ENCODE results near the gene GBX2. TPM values are rescaled to one million over a fixed set of nuclear protein-coding genes. Genes with fewer than 3 reads are reported as not detected.
A peak's percentile ranks its signal among the peaks of the same experiment; 100 is the strongest.

Gene GBX2
- total and polyA plus RNA-seq, 2 experiments from 2014 or later = 0.99 to 1.3 TPM

DNA sequence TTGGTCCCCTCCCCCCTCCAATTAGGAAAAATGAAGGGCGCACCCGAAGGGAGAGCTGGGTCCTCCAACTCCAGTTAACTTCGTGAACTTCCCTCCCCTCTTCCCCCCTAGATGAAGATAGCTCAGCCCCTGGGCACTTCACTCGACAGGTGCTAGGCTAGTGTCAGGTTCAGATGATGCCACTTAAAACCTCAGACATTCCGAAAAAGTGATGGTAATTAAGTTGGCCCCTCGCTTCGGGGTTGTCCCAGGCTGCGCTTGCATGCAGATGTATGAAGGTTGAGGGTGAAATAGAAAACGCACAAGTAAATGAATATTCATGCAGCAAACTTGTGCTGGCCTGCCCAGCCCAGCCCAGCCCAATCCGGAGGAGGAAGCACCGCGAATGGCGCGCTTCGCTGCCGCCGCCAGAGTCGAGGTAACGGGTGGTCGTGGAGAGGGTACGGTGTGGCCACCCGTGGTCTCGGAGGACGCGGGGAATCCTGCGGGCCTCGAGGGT, 3.0 kb upstream of the GBX2 start:
- ATAC-seq (no peak), DNase-seq (ENCODE audit: low spot score) (peak; percentile 74)
- Histone ChIP-seq H3K4me2 (peak overlapping the region; percentile 73), H3K9me2 (ENCODE audit: insufficient read depth) (no peaks in the 10 kb centered on the region), H3K27me3 (ENCODE audit: insufficient read depth) (peaks cover 100% of the 10 kb centered on the region), H4K20me1 (replicated peaks; ENCODE audit: insufficient read depth) (peaks cover 17% of the 10 kb centered on the region), H2AFZ (no peak overlapping the region), H3K36me3 (ENCODE audit: insufficient read depth) (no peaks in the 10 kb centered on the region), H3K4me3 (peak overlapping the region; percentile 69), H3K79me2 (replicated peaks; ENCODE audit: insufficient read depth) (no peaks in the 10 kb centered on the region), H3F3A (replicated peaks; ENCODE audit: low read depth) (peaks cover 39% of the 10 kb centered on the region), H3K4me1 (ENCODE audit: insufficient read depth) (peaks cover 74% of the 10 kb centered on the region), H3K27ac (ENCODE audit: low read depth) (no peak overlapping the region)
- Mint-ChIP-seq H3K27ac (no peak overlapping the region), H3K4me3 (peak overlapping the region; percentile 61), H3K9me3 (peaks cover 2% of the 10 kb centered on the region; the same call in 1 of the 3 replicates), H3K4me1 (peaks cover 66% of the 10 kb centered on the region), H3K36me3 (ENCODE audit: low read depth) (peaks cover 2% of the 10 kb centered on the region; the same call in 1 of the 3 replicates), H3K27me3 (ENCODE audit: insufficient read depth, low read depth, poor library complexity) (peaks cover 91% of the 10 kb centered on the region)
- TF ChIP-seq EZH2 (IDR thresholded peaks at IDR 0.05; ENCODE audit: low read depth, unreplicated experiment) (peak; percentile 4), ZNF114 (CRISPR knock-in tag; IDR thresholded peaks at IDR 0.05) (no peak), ZNF462 (CRISPR knock-in tag; IDR thresholded peaks at IDR 0.05) (no peak)

GRCh38 chr2:236170590-236171165, 2.5 kb upstream of the GBX2 start:
- Mint-ChIP-seq H3K4me3 (peak overlapping the region; percentile 61), H3K9me3 (peaks cover 2% of the 10 kb centered on the region; the same call in 1 of the 3 replicates), H3K36me3 (ENCODE audit: low read depth) (peaks cover 7% of the 10 kb centered on the region; the same call in 2 of the 3 replicates), H3K4me1 (peaks cover 63% of the 10 kb centered on the region), H3K27me3 (ENCODE audit: insufficient read depth, low read depth, poor library complexity) (peaks cover 91% of the 10 kb centered on the region), H3K27ac (no peak overlapping the region)
- no peak overlapping the region for H3K27ac ChIP-seq (ENCODE audit: low read depth)
- TF ChIP-seq ZNF331 (CRISPR knock-in tag; IDR thresholded peaks at IDR 0.05; ENCODE audit: low read depth) = no peak
- TF ChIP-seq EZH2 (IDR thresholded peaks at IDR 0.05; ENCODE audit: low read depth, unreplicated experiment) = peak; percentile 84
- no peak for DNase-seq (ENCODE audit: low spot score)
- H3F3A ChIP-seq (replicated peaks; ENCODE audit: low read depth) = peaks cover 42% of the 10 kb centered on the region
- ATAC-seq = no peak
- no peaks in the 10 kb centered on the region for H3K36me3 ChIP-seq (ENCODE audit: insufficient read depth)
- H3K9me2 ChIP-seq (ENCODE audit: insufficient read depth) = no peaks in the 10 kb centered on the region
- H3K4me2 ChIP-seq = peak overlapping the region; percentile 73
- peak overlapping the region; percentile 69 for H3K4me3 ChIP-seq
- peaks cover 75% of the 10 kb centered on the region for H3K4me1 ChIP-seq (ENCODE audit: insufficient read depth)
- peaks cover 100% of the 10 kb centered on the region for H3K27me3 ChIP-seq (ENCODE audit: insufficient read depth)
- H3K79me2 ChIP-seq (replicated peaks; ENCODE audit: insufficient read depth) = no peaks in the 10 kb centered on the region
- H2AFZ ChIP-seq = no peak overlapping the region
- H4K20me1 ChIP-seq (replicated peaks; ENCODE audit: insufficient read depth) = peaks cover 19% of the 10 kb centered on the region
